Brain microvascular endothelial cell (primary cell): ENCODE data around the gene NHSL2.
"Not testable (repeated sequence)": the region's sequence is repeated elsewhere in the genome, so short reads cannot be mapped to it uniquely, and the experiment has no call there.

ENCODE experiments used
- DNase-seq: peaks from one replicate; pipeline ENCODE4 v3.0.0-alpha.2; 2020
- H3K27ac ChIP-seq: fragments of 250-450 bp; sonication (Bioruptor Pico); 2 replicates; pipeline ENCODE4 v1.5.1; 2020; ENCODE audit warnings: mild to moderate bottlenecking, moderate library complexity
- H3K27me3 ChIP-seq: fragments of 250-450 bp; sonication (Bioruptor Pico); replicated peaks from 2 replicates; pipeline ENCODE4 v1.5.1; 2020; ENCODE audit warnings: mild to moderate bottlenecking
- H3K36me3 ChIP-seq: fragments of 250-450 bp; sonication (Bioruptor Pico); replicated peaks from 2 replicates; pipeline ENCODE4 v1.5.1; 2020; ENCODE audit warnings: mild to moderate bottlenecking
- H3K4me3 ChIP-seq: 2 replicates; pipeline ENCODE4 v1.5.1; 2011; ENCODE audit warnings: low read depth, mild to moderate bottlenecking, control low read depth, low read length, moderate library complexity
- CTCF ChIP-seq: IDR thresholded peaks from 2 replicates; pipeline ENCODE4 v1.5.1; 2011; ENCODE audit warnings: low read depth, mild to moderate bottlenecking, moderate library complexity, low read length, control low read depth, inconsistent platforms; ENCODE audit errors: missing control alignments
- in situ Hi-C: cut with HindIII; loops from 2 replicates; pipeline ENCODE4 v1.10.0; 2017; ENCODE audit warnings: low sequenced_read_pairs, low pct_ligation_motif_present

NHSL2 gene

GRCh38 chrX:71953946-71954345 is 43.3 kb downstream of the NHSL2 start:
- Histone ChIP-seq H3K27me3 (no peaks in the 10 kb centered on the region), H3K4me3 (no peak overlapping the region), H3K27ac (no peak overlapping the region), H3K36me3 (no peaks in the 10 kb centered on the region)
- TF ChIP-seq CTCF = no peak
- no peak for DNase-seq
- in situ Hi-C loops = no loop called here

- Histone ChIP-seq H3K36me3 (no peaks in the 10 kb centered on the region), H3K27me3 (no peaks in the 10 kb centered on the region), H3K27ac (no peak overlapping the region), H3K4me3 (no peak overlapping the region)
- DNase-seq = no peak
- TF ChIP-seq CTCF = no peak
- in situ Hi-C loops = no loop called here
Observed at GRCh38 chrX:71954458-71954857, 43.8 kb downstream of the NHSL2 start.

- TF ChIP-seq CTCF = no peak
- no peaks in the 10 kb centered on the region for H3K27me3 ChIP-seq
- in situ Hi-C loops = no loop called here
- no peak overlapping the region for H3K27ac ChIP-seq
- DNase-seq = no peak
- no peaks in the 10 kb centered on the region for H3K36me3 ChIP-seq
- H3K4me3 ChIP-seq = no peak overlapping the region
Observed at GRCh38 chrX:71955530-71956120, 45.0 kb downstream of the NHSL2 start.

- in situ Hi-C loops = no loop called here
- Histone ChIP-seq H3K27ac (no peak overlapping the region), H3K36me3 (no peaks in the 10 kb centered on the region), H3K4me3 (no peak overlapping the region), H3K27me3 (no peaks in the 10 kb centered on the region)
- DNase-seq = no peak
- no peak for TF ChIP-seq CTCF
Observed at GRCh38 chrX:71958281-71958675, 47.6 kb downstream of the NHSL2 start.

GRCh38 chrX:71964184-71964583 is 53.5 kb downstream of the NHSL2 start:
- H3K27ac ChIP-seq, H3K4me3 ChIP-seq, DNase-seq, H3K27me3 ChIP-seq, in situ Hi-C loops, H3K36me3 ChIP-seq: not testable (repeated sequence)

- Histone ChIP-seq H3K27ac (no peak overlapping the region), H3K27me3 (no peaks in the 10 kb centered on the region), H3K4me3 (no peak overlapping the region), H3K36me3 (no peaks in the 10 kb centered on the region)
- DNase-seq = no peak
- in situ Hi-C loops = no loop called here
- no peak for TF ChIP-seq CTCF
Observed at GRCh38 chrX:71974916-71975315, 64.3 kb downstream of the NHSL2 start.
